Retinal pigment epithelial cell (primary cell): ENCODE results near the gene GSTM4.

Experiments used
- DNase-seq: peaks from one replicate; pipeline ENCODE4 v3.0.0-alpha.2; 2010; ENCODE audit warnings: low read depth
- H3K4me3 ChIP-seq: 2 replicates; pipeline ENCODE4 v1.5.1; 2011; ENCODE audit warnings: mild to moderate bottlenecking, low read length, control low read depth, moderate library complexity
- TF ChIP-seq, protein P1 (sequence below): conservative IDR thresholded peaks from 2 replicates; pipeline ENCODE4 v1.5.1; 2011; ENCODE audit warnings: low read depth, low read length, control low read depth, inconsistent platforms

GSTM4 gene

DNA sequence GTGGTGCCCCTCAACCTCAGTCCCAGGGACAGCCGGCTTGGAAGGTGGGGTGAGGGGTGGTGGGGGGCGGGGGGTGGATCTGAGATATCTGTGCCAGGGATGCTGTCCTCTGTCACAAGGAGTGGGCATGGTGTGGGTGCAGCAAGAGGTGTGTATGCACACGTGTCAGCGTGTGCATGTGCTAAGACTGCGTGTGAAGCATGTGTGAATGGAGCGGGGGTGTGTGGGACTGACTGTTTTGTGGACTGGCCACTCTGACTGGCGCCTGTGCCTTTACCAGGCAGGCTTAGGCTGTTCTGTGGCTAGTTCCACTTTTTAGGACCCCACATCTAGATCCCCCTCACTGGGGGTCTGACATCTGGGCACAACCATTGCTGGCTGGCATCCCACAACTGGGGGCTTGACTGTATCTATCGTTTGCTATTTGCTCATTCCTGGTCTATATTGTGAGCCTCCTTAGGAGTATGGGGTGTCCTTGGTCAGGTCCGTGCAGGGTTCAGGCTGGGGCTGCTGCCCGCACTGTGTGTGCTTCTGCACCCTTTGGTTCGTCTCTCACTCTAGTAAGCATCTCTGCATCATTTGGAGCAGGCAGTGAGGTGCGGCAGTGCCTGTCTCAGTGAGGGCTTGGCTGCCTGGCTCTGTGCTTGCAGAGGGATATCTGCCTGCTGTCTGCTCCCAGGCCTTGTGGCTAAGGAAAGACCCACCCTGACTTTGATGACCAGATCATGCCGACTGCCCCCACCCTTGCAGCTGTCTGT is 34.3 kb upstream of the GSTM4 start:
- TF ChIP-seq, protein P1, sequence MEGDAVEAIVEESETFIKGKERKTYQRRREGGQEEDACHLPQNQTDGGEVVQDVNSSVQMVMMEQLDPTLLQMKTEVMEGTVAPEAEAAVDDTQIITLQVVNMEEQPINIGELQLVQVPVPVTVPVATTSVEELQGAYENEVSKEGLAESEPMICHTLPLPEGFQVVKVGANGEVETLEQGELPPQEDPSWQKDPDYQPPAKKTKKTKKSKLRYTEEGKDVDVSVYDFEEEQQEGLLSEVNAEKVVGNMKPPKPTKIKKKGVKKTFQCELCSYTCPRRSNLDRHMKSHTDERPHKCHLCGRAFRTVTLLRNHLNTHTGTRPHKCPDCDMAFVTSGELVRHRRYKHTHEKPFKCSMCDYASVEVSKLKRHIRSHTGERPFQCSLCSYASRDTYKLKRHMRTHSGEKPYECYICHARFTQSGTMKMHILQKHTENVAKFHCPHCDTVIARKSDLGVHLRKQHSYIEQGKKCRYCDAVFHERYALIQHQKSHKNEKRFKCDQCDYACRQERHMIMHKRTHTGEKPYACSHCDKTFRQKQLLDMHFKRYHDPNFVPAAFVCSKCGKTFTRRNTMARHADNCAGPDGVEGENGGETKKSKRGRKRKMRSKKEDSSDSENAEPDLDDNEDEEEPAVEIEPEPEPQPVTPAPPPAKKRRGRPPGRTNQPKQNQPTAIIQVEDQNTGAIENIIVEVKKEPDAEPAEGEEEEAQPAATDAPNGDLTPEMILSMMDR = no peak
- H3K4me3 ChIP-seq = peak overlapping the region; percentile 95
- DNase-seq = no peak

DNA sequence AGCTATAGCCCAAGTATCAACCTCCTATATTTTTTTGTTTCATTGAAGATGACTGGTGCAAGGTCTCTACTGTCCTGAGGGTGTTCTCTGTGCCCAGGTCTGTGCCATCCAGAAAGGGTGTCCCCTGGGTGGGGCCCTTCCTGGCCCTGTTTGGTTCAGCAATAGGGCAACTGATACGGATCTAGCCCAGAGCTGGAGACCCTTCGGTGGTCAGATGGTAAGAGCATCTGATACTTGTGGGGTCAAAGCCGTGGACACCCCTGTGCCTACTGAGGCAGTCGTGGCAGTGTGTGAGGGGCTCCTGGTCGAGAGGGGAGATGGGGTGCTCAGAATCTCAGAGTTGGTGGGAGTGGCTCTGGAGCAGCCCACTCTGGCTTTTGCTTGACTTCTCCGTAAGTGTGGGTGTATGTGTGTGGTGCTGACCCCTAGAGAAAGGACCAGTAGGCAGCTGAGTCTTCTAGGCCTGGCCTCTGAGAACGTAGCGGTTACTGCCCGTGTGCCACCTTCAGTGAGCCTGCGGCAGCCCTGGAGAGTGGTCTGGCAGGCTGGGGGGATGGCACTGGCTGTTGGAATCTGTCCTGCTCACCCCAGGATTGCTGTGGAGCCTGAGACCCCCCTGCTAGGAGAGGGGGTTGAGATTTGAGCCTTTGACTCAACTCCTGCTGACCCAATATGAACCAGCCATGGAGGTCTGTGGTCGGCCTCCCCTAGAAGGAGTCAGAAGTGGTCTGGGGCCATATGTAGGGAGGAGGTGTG is 33.6 kb upstream of the GSTM4 start:
- no peak for DNase-seq
- TF ChIP-seq, protein P1 = no peak
- H3K4me3 ChIP-seq = no peak overlapping the region

DNA sequence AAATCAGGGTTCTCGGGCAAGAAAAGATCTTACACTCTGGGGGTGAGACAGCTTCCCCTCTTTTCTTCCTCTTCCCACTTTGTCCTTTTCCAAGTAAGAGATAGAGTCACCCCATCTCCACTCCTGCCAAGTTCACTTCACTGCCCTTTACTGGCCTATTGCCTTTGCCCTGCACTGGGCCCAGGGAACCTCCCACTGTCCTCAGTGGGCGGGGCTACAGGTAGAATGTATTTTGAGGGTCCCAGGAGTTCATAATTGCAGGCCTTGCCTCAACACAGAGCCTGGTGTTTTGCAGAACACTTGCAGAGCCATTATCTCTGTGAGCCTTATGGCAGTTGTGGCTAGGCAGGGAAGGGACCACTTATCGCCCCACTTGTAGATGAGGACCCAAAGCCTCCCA is 33.0 kb upstream of the GSTM4 start:
- no peak overlapping the region for H3K4me3 ChIP-seq
- TF ChIP-seq, protein P1 = no peak
- no peak for DNase-seq

- TF ChIP-seq, protein P1 = no peak
- peak overlapping the region; percentile 44 for H3K4me3 ChIP-seq
- no peak for DNase-seq
Measured at GRCh38 chr1:109623601-109624161, 32.2 kb upstream of the GSTM4 start.

- TF ChIP-seq, protein P1 = no peak
- peak overlapping the region; percentile 44 for H3K4me3 ChIP-seq
- DNase-seq = no peak
Measured at GRCh38 chr1:109624201-109625010, 31.5 kb upstream of the GSTM4 start.

DNA sequence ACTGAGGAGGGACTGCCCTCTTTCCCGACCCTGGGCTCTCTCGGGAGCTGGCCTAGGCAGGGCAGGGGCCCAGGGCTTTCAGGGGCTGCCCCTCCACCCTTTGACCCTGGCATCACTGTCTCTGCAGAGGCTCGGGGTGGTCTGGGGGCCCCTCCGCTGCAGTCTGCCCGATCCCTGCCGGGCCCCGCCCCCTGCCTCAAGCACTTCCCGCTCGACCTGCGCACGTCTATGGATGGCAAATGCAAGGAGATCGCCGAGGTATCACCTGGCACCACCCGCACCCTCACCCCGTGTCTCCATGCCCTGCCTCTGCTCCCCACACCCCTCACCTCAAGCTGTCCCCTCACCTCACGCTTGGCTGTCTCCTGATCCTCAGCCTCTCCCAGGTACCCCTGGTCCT is 30.7 kb upstream of the GSTM4 start:
- TF ChIP-seq, protein P1 = no peak
- no peak overlapping the region for H3K4me3 ChIP-seq

More for the DNA sequence above, 30.7 kb upstream of the GSTM4 start:
- no peak for DNase-seq
